Measurements from ENCODE around the gene FIGLA. TPM values are rescaled to one million over a fixed set of nuclear protein-coding genes. Genes with fewer than 3 reads are reported as not detected.

FIGLA gene
- polyA plus RNA-seq, 1 of the 3 experiments (the other 2 are of a cell fraction), result not detected

DNA sequence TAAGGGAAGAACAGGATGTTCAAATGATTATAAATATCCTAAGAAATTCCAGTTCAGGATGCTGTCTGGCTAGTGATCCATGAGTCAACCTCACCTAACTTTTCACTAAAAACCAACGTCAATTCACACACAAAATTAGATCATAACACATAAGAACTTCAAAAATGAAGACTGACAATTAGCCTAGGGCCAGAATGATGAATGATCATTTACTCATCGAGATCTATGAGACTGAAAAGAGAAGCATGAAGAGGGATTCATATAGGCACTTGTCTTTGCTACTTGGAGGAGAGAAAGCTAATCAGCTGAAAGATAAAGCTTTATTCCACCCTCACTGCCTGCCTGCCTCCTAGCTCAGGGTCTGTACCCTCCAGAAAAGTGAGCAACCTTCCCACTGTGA is 52.3 kb downstream of the FIGLA start (continued):
- TF ChIP-seq, protein P1, sequence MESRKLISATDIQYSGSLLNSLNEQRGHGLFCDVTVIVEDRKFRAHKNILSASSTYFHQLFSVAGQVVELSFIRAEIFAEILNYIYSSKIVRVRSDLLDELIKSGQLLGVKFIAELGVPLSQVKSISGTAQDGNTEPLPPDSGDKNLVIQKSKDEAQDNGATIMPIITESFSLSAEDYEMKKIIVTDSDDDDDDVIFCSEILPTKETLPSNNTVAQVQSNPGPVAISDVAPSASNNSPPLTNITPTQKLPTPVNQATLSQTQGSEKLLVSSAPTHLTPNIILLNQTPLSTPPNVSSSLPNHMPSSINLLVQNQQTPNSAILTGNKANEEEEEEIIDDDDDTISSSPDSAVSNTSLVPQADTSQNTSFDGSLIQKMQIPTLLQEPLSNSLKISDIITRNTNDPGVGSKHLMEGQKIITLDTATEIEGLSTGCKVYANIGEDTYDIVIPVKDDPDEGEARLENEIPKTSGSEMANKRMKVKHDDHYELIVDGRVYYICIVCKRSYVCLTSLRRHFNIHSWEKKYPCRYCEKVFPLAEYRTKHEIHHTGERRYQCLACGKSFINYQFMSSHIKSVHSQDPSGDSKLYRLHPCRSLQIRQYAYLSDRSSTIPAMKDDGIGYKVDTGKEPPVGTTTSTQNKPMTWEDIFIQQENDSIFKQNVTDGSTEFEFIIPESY (IDR thresholded peaks at IDR 0.05; ENCODE audit: borderline replicate concordance, low read depth), result no peak
- no peak for TF ChIP-seq NFIC (IDR thresholded peaks at IDR 0.05; ENCODE audit: borderline replicate concordance)
- no peak for TF ChIP-seq FOSL2 (IDR thresholded peaks at IDR 0.05; ENCODE audit: borderline replicate concordance, low read depth)
- TF ChIP-seq, protein P2, sequence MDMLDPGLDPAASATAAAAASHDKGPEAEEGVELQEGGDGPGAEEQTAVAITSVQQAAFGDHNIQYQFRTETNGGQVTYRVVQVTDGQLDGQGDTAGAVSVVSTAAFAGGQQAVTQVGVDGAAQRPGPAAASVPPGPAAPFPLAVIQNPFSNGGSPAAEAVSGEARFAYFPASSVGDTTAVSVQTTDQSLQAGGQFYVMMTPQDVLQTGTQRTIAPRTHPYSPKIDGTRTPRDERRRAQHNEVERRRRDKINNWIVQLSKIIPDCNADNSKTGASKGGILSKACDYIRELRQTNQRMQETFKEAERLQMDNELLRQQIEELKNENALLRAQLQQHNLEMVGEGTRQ (IDR thresholded peaks at IDR 0.05; ENCODE audit: borderline replicate concordance, low read depth, low read length), result no peak
- no peak for TF ChIP-seq SIN3A (IDR thresholded peaks at IDR 0.05; ENCODE audit: borderline replicate concordance, low read depth, low read length)
- TF ChIP-seq SMC3 (IDR thresholded peaks at IDR 0.05; ENCODE audit: low read depth, low read length), result no peak
- TF ChIP-seq, protein P3, sequence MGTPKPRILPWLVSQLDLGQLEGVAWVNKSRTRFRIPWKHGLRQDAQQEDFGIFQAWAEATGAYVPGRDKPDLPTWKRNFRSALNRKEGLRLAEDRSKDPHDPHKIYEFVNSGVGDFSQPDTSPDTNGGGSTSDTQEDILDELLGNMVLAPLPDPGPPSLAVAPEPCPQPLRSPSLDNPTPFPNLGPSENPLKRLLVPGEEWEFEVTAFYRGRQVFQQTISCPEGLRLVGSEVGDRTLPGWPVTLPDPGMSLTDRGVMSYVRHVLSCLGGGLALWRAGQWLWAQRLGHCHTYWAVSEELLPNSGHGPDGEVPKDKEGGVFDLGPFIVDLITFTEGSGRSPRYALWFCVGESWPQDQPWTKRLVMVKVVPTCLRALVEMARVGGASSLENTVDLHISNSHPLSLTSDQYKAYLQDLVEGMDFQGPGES (IDR thresholded peaks at IDR 0.05; ENCODE audit: low read depth, low read length), result no peak
- no peak for TF ChIP-seq RFX5 (IDR thresholded peaks at IDR 0.05; ENCODE audit: low read length)
- TF ChIP-seq MXI1 (IDR thresholded peaks at IDR 0.05; ENCODE audit: low read depth, low read length), result no peak
- no peak for TF ChIP-seq GABPA (IDR thresholded peaks at IDR 0.05; ENCODE audit: low read depth)
- TF ChIP-seq YY1 (IDR thresholded peaks at IDR 0.05; ENCODE audit: low read depth), result no peak

DNA sequence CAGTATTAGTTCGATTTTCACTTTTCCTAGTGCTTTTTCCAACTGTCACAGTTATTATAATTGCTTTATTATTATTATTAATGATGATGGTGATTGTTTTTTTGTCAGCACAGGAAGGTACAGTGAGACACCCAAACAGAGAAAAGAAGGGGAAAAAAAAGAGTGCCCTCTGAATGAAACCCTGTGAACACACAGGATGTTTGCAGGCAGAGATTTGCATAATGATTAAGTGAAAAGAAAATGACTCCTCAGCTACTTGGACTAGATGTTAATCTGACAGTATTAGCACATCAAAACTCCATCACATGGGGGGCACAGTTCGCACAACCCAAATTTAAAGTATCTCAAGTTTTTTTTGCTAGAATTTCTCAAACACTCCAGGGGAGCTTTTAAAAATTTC is 55.4 kb downstream of the FIGLA start:
- Histone ChIP-seq H3K9me2 (no peaks in the 10 kb centered on the region), H3K4me1 (ENCODE audit: control insufficient read depth in 1 of 2, insufficient read depth in 2 of 2, low read depth in 1 of 2, low read length in 1 of 2) (peaks cover 0 to 24% of the 10 kb centered on the region in 2 experiments; a peak in 2 of 4 replicates), H3K9me3 (no peaks in the 10 kb centered on the region), H3F3A (replicated peaks; ENCODE audit: insufficient read depth) (no peaks in the 10 kb centered on the region), H3K4me3 (ENCODE audit: low read depth in 2 of 2, low read length in 1 of 2) (no peak overlapping the region), H3K79me2 (ENCODE audit: insufficient read depth) (no peaks in the 10 kb centered on the region), H3K27ac (ENCODE audit: low read depth in 2 of 2, low read length in 1 of 2) (no peak overlapping the region), H3K9ac (no peak overlapping the region), H4K20me1 (ENCODE audit: insufficient read depth) (no peaks in the 10 kb centered on the region), H2AFZ (ENCODE audit: low read depth) (no peak overlapping the region), H3K36me3 (replicated peaks in 1 of 2; ENCODE audit: control insufficient read depth in 1 of 2, insufficient read depth in 2 of 2, low read length in 1 of 2) (no peaks in the 10 kb centered on the region), H3K27me3 (ENCODE audit: insufficient read depth) (no peaks in the 10 kb centered on the region; the same call in 1 of the 2 replicates), H3K4me2 (no peak overlapping the region)
- 47% methylated on average over 2 of the region's 2 CpGs for WGBS (ENCODE audit: low lambda C conversion rate)
- no peak for TF ChIP-seq RAD21 (IDR thresholded peaks at IDR 0.05; ENCODE audit: low read length)
- TF ChIP-seq SIN3A (IDR thresholded peaks at IDR 0.05; ENCODE audit: borderline replicate concordance, low read depth, low read length), result no peak
- TF ChIP-seq TCF12 (IDR thresholded peaks at IDR 0.05), result no peak
- TF ChIP-seq, protein P3 (IDR thresholded peaks at IDR 0.05; ENCODE audit: low read depth, low read length), result no peak
- no peak for DNase-seq
- POLR2A ChIA-PET, result no interaction called here
- CTCF ChIA-PET, result no interaction called here

Measured in SK-N-SH (cell line).